Amniotic stem cell (primary cell): ENCODE results near the gene RAB35.

ENCODE experiments used
- DNase-seq: peaks from one replicate; lab custom pipeline; 2025; lab: John Stamatoyannopoulos, UW

RAB35 gene

DNA sequence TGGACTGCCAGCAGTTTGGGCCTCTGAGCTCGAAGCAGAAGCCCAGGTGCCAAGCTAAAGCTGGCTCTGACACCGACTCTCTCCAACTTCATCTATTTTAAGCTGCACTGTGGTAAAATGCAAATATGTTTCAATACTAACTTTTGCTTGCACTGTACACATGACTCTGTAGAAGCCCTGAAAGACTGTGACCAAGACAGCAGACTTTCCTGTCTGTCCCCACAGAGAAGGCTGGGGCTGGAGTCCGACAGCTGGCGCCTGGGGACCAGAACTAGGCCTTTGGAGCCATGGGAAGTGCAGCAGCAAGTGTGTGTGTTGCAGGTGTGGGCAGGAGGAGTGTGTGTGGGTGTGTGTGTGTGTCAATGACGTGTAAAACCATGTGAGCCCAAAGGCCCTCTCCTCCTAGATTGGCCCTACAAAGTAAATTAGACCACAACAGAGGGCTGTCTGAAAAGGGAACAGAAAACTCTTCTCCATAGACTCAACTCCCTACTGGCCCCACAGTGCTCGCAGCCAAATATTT, 16.4 kb upstream of the RAB35 start:
- DNase-seq: no peak

DNA sequence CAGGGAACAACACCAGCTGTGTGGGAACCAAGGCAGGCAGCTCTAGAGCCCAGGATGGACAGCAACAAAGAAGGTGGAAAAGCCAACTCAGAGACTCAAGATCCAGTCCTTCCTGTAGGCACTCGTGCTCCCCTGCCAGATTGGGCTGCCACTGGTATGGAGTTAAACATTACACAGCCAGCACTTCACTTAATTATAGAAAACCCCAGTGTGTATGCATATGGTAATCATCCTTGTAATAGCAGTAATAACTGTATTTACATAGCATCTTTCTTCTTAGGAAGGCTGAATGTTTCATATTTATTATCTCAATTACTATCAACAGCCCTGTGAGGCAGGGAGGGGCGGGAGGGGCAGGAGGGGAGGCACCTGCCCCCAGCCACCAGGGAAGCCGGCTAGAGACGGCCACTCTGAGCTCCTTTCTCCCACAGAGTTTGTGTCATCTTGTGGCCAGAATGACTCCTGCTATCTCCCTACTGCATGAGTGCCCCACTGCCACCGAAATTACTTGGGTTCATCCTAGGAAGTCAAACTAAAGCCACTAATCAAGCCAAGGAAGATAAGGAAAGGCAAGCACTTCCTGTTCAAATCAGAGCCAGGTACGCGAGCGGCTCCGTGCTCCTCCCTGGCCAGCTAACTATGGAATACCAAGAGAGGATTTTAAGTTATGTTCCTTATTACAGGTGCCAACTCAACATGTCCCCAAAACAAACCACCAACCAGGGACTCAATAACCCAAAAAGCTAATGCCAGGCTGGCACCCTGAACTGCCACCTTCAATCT, 15.7 kb upstream of the RAB35 start:
- no peak for DNase-seq

DNA sequence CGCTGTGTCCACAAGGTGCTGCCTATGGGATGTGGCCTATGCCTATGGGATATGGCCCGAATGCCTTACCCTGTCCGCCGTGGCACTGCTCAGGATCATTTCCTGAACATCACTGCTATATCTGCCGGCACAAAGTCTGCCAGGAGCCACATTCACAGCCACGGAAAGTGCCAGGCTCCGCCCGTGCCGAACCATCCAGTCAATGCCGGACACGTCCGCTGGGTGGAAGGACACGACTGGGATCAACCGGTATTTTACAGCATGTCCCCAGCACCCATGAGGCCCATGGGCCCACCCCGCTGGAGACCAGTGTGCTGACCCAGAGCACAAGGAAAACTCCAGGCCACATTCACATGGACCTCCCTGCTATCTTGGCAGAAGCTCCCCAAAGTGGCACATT, 14.6 kb upstream of the RAB35 start:
- no peak for DNase-seq

DNA sequence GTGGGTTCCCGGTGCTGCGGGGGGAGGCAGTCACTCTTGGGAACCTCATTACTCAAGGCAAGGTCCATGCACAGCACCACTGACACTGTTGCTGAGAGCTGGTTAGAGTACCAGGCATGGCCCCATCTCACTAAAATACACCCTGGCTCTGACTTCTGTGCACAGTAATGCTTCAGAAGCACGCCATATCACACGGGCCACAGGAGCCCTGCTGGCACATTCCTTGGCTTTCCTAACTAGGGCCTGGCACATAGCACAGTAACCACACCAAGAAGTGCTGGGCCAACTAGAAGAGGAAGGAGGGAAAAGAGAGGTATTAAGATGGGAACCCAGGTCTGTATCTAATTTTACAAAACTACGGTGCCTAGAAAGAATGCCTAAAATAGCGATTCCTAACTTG, 13.5 kb upstream of the RAB35 start:
- DNase-seq: no peak

DNA sequence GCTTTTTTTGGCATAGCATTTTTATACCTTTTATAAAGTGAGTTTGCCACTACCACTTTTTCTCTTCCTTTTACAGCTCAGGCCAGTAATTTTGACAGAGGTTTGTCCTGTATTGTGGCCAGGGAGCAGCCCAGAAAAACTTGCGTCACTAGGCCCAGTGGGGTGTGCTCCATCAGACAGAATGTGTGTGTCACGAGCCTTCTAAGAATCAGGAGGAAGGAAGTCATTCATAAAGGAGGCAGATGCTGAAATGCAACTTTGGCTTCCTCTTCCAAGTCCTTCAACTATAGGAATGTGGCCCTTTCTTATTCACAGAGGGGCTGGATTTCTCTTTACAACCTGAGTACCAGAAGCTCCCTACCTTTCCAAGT, 10.1 kb upstream of the RAB35 start:
- no peak for DNase-seq

DNA sequence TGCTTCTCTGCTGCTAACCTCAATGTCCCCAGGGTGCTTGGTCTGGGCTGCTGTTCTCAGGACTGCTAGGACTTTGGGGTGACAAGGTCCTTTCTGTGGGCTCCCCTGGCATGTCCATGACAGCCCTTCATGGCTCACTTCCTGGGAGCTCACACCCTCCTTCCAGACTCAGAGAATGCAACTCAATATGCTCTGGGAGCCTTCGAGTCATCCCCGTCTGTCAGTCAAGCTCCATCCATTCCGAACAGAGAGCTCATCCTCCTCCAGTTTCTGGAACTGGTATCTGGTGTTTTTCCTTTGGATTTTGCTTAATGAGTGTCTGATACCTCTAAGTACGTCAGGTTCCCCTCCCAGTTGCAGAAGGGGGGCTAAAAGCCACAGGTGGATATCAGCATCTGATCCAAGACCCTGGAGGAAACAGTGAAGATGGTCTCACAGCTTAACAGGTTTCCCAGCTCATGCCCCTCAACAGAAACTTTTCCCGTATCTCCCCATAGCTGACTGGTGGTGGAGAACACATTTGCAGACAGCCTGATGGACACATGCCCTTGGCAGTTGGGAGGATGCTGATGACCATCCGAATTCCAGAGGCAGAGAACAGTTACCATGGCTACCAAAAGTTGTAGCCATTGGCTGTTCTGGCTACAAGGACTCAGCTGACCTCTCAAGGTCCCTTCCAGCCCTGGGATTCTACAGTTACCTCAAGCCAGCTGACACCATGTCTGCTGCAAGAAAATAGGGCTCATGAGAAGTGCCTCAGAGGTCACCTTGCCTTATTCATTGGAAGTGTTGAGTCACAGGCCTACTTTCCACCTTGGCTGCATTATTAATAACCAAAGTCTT, 9.5 kb upstream of the RAB35 start:
- DNase-seq: no peak

DNA sequence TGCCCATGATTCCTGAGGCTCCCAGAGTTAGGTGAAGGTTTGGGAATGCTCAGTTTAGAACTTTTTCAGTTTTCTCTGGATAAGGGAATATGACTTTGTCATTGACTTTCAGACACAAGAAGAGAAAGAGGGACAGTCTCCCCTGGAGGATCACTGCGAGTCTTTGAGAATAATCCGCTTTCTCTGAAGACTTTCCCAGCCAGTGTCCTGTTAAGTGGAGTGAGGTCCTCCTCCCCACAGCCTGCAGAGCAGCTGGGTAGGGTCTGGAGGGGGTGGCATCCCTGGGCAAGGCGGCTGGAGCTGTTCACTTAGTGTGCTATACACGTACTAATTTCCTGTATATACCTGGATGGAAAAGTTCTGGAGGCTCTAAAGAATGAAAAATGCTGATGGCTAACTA, 8.5 kb upstream of the RAB35 start:
- DNase-seq: no peak

DNA sequence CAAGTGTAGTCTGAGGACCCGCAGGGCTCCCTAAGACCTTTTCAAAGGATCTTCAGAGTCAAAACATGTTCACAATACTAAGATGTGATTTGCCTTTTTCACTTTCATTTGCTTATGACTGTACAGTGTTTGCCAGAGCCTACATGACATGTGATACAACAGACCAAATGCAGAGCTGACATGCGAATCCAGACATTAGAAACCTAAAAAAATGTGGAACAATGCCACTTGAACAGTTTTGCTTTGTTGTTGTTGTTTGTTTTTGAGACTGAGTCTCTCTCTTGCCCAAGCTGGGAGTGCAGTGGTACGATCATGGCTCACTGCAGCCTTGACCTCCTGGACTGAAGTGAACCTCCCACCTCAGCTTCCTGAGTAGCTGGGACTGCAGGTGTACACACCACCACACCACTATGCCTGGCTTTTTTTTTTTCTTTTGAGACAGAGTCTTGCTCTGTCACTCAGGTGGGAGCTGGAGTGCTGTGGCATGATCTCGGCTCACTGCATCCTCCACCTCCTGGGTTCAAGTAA, 5.3 kb upstream of the RAB35 start:
- DNase-seq: no peak

DNA sequence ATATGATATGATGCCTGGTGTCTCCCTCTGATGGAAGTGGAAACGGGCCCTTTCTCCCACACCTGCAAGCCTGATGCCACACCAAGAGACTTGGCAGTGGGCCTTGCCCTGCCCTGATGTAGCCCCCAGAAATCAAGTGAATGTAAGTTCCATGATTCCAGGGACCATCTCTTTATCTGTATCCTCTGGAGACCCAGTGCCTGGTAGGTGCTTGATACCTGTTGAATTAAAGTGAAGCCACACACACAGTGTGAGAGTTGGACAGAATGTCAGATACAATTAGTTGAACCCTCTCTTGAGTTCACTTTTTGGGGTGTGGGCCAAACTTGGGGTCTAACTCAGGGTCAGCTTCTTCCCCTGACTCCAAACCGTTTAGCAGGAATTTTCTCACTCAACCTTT, 4.8 kb upstream of the RAB35 start:
- DNase-seq: no peak

DNA sequence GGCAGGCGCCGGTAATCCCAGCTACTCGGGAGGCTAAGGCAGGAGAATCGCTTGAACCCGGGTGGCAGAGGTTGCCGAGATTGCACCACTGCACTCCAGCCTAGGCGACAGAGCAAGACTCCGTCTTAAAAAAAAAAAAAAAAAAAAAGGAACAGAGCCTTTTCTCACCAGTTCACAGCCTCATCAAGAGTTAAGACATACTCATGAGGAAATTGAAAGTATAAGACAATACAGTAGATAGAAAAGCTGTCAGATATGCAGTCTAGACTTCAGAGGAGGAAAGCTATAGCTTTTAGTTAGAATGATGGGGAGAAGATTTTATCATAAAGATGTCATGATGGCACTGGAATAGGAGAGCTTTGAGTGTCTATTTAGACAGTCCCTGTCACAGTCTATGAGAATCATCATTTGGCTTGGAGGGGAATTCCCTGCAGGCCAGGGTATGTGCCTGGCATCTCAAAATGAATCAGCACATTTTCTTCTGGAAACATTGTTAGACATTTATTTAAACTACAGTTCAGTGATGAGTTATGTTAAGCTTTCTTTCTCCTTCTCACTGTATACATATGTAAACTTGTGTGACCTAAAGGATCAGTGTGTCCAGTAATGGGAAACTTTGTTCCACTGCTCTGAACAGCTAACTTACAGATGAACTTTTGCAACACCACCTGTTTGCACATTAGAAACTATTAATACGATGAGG, 2.9 kb upstream of the RAB35 start:
- peak; percentile 20 for DNase-seq

DNA sequence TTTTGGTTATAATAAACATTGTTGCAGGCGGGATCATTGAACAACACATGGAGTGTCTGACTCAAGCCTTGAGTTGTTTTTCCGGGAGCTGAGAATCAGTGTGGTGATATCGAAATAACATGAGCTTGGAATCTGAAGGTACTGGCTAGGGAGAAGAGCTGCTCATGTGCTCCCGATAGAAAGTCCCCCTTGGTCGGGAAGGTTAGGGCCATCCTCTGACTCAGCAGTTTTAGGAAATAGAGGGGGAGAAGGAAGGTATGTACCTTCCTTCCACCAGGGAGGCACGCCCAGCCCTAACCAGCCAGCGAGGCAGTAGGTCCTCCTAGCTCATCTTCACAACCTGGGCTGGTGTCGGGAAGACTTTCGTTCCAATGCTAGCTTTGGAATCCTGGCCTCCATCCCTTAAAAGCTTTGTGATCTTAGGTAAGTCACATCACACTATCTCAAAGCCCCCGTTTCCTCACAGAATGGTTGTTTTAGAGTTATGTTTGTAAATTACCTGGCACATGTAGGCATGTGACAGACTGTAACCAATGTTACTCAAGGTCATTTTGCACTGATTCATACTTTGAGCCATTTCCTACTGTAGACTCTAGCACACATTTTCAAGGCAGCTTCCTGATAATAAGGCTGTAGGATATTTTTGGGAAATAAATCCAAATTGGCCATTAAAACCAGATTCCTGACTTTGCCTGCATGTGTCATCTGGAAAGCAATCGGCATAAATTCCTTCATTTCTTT, 1.9 kb upstream of the RAB35 start:
- DNase-seq: no peak

DNA sequence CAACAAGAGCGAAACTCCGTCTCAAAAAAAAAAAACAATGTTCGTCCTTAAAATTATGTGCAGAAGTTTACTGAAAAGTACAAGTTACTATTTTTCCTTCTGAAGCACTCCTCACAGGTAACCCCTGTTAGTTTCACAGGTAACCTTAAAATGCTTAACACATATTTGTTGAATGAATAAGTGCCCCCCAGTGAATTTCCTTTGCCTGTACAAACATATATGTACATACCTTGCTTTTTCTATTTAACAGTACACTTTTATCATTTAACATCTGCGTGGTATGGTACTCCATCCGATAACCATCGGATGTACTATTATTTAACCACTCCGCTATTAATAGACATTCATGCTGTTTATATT, 1.4 kb upstream of the RAB35 start:
- DNase-seq: no peak

DNA sequence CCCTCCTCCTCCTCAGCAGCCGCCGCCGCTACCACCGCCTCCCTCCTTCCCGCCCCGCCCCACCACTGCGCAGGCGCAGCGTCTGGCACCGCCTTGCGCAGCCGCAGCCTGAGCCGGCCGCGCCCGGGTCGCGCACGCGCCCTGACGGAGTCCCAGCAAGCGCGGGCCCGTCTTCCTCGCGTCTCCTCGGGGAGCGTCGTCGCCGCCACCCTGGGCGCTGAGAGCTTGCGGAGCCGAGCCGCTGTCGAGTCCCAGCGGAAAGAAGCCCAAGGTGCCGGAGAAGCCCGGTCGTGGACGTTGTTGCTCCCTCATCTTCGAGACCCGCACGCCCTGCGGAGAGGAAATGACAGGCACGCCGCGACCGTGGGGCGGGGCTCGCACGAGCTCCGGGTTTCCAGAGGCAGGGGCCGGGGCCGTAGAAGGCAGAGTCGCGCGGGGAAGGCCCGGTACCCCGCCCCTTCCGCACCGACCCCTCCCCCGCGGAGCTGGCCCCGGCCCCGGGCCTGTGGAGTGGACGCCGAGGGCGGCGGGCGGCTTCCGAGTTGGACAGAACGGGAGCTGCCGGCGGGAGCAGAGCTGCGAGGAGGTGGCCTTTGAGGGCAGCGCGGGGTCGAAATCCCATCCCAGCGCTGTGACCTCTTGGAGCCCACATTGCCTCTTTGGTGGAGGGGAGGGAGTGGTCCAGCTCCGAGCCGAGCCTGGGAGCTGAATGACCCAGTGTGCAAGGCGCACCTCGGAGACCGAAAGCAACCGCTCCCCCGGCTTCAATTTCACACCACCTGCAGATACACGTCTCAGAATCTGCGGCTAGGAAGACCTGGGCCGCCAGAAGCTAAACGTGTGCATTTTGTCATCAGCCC, 469 bp upstream of the RAB35 start:
- peak; percentile 80 for DNase-seq

DNA sequence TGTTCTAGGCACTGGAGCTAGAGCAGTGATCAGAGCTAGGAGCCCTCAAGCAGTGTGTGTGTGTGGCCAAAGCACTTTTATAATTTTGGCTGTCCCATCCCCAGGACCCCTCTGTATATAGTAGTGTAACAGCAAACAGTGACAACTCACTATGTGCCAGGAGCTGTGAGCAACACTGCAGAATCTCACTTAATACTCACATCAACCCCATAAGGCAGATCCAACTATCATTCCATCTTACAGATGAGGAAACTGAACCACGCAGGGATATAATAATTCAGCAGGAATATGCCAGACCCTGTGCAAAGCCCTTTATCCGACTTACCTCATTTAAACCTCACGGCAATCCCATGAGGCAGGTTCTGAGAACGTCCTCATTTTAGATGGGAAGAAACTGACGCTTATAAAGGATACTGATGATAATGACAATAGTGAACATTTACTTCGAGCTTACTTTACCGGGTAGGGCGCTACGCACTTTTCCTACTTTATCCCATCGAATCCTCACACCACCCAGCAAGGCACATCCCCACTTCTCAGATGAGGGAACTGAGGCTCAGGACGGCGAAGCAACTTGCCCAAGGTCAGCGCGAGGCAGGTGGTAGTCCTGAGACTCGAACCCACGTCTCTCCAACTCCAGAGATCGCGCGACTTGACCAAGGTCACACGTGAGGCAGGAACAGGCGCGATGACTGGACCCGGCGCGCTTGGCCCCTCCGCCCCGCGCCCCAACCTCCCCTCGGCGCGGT, 687 bp downstream of the RAB35 start:
- no peak for DNase-seq

DNA sequence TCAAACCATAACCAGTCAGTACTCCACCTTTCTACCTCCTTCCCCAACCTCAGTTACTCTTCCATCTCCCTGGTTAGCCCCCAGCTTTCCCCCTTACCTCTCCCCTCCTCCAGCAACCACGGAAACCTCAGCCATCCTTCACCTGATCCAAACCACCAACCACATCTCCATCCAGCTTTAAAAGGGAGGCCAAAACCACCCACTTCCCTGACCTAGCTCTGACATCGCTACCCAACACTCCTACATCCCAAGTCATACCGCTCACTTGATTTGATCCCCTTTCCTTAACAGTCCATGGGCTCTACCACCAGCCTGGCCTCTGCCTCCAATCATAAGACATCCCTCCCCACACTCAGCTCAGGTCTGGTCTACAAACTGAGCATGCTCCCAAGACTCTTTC, 1.5 kb downstream of the RAB35 start:
- no peak for DNase-seq

DNA sequence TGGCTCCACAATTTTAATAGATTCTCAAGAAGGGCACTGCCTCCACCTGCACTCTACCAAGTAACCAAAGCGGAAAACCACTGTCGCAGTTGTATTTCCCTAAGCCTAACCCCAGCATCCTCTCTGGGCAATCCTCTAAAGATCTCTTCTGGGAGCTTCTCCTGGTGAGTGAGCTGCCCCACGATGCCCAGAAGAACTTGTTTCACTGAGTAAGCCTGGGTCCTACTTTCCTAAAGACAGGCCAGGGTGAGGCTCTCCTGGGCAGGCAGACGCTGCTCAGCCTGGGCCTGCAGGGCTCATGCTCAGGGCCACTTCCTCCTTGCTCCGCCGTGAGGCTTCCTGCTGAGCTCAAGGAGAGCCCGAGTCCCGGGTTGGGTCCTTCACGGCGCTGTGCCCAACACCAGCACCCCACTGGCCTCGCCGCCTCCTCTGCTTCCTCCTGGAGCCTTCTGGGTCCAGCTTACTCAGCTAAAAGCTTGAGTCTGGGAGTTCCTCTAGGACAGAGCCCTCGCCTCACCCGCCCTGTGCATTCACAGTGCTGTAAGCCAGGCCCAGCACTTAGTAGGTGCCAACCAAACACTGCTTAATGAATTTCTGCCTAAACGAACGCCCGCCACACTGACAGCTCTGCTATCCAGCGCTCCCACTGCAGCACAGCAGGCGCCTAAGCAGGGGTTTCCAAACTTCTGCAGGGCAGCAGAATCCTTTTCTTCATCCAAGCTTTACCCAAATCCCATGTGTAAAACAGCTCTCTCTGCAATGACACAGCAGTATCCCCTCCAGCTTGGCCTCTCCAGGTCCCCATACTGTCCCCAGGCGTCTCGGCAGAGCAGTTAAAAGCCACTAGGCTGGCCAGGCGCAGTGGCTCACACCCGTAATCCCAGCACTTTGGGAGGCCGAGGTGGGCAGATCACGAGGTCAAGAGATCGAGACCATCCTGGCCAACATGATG, 5.7 kb downstream of the RAB35 start:
- DNase-seq: no peak

DNA sequence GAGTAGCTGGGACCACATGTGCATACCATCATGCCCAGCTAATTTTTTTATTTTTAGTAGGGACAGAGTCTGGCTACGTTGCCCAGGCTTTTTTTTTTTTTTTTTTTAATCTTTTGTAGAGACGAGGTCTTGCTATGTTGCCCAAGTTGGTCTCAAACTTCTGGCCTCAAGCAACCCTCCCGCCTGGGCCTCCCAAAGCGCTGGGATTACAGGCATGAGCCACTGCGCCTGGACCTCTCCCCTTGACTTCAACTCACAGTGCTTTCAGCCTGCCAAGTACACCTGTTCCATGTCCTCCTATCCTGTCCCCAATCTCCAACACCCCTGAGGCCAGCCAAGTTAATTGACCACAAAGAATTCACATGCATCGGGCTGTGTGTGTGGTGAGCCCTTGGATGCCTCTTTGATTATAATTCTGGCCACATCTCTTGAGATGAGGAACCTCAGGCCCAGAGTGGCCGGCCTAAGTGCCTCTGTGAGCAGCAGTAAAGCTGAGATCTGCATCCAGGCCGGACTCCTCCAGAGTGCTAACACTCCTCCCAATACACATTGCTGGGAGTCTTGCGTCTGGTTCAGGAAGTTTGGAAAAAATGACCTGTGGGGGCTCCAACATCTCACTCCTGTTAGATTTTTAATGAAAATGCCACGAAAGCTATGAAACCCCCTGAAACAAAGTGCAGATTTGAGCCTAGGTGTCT, 6.8 kb downstream of the RAB35 start:
- DNase-seq: no peak

DNA sequence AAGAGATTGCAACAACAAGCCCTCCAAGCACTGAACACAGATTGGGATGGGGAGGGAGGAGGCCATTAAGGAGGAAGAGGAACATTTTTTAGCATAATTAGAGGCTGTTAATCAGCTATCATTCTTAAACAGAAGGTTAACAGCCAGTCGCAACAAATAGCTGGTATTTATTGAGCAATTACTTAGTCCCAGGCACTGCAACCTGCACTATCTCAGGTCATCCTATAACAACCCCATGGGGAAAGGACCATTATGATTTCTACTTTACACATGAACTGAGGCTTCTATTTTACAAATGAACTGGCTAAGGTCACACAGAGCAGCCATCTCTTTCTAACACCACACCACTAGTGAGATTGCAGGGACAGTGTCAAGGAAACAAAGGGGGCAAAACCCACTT, 10.4 kb downstream of the RAB35 start:
- no peak for DNase-seq
